Activated naive CD4-positive, alpha-beta T cell treated with Interleukin-2 at 50 U/mL for 16 hours (primary cell): ENCODE results near the gene CTTN.

ENCODE experiments used
- DNase-seq: peaks from one replicate; pipeline ENCODE4 v3.0.0-alpha.2; 2020

CTTN gene

GRCh38 chr11:70478166-70478890 lies 80.0 kb downstream of the CTTN start:
- no peak for DNase-seq

- DNase-seq, result no peak
Measured at GRCh38 chr11:70480711-70481110, 82.4 kb downstream of the CTTN start.

- no peak for DNase-seq
Measured at GRCh38 chr11:70481625-70482528, 83.5 kb downstream of the CTTN start.

GRCh38 chr11:70482529-70482917 lies 84.2 kb downstream of the CTTN start:
- DNase-seq, result no peak

- DNase-seq, result no peak
Measured at GRCh38 chr11:70483077-70483861, 84.9 kb downstream of the CTTN start.

- no peak for DNase-seq
Measured at GRCh38 chr11:70483917-70484316, 85.6 kb downstream of the CTTN start.

GRCh38 chr11:70485326-70486025 lies 87.1 kb downstream of the CTTN start:
- DNase-seq, result no peak

GRCh38 chr11:70486026-70486415 lies 87.7 kb downstream of the CTTN start:
- no peak for DNase-seq
